ENCODE data around the gene PLG. TPM values are rescaled to one million over a fixed set of nuclear protein-coding genes. Genes with fewer than 3 reads are reported as not detected.
"Not testable (repeated sequence)": the region's sequence is repeated elsewhere in the genome, so short reads cannot be mapped to it uniquely, and the experiment has no call there.

The PLG gene
- total RNA-seq, 2 donors from 2014 or later = not detected

GRCh38 chr6:160667639-160668481, 34.2 kb upstream of the PLG start:
- no peaks in the 10 kb centered on the region for H3K4me1 ChIP-seq (ENCODE audit: control insufficient read depth in 1 of 2, low read depth in 2 of 2)
- no peaks in the 10 kb centered on the region for H3K9me3 ChIP-seq
- ATAC-seq (ENCODE audit: insufficient number of reproducible peaks, low FRiP score, low read depth) (no peak), DNase-seq (ENCODE audit: low spot score) (no peak)
- H3K27ac ChIP-seq = no peak overlapping the region
- TF ChIP-seq CTCF (IDR thresholded peaks at IDR 0.05) = no peak
- no peak overlapping the region for H3K4me3 ChIP-seq
- no peaks in the 10 kb centered on the region for H3K36me3 ChIP-seq
- H3K27me3 ChIP-seq (replicated peaks; ENCODE audit: insufficient read depth) = no peaks in the 10 kb centered on the region

- Histone ChIP-seq H3K27me3 (replicated peaks; ENCODE audit: insufficient read depth) (no peaks in the 10 kb centered on the region), H3K36me3 (no peaks in the 10 kb centered on the region), H3K27ac (no peak overlapping the region), H3K4me3 (no peak overlapping the region), H3K4me1 (ENCODE audit: control insufficient read depth in 1 of 2, low read depth in 2 of 2) (no peaks in the 10 kb centered on the region), H3K9me3 (no peaks in the 10 kb centered on the region)
- DNase-seq (ENCODE audit: low spot score) (no peak), ATAC-seq (ENCODE audit: insufficient number of reproducible peaks, low FRiP score, low read depth) (no peak)
- no peak for TF ChIP-seq CTCF (IDR thresholded peaks at IDR 0.05)
Measured at GRCh38 chr6:160668589-160668988, 33.5 kb upstream of the PLG start.

GRCh38 chr6:160676418-160676817, 25.6 kb upstream of the PLG start:
- ATAC-seq (ENCODE audit: insufficient number of reproducible peaks, low FRiP score, low read depth); H3K27me3 ChIP-seq (replicated peaks; ENCODE audit: insufficient read depth); DNase-seq (ENCODE audit: low spot score); H3K4me1 ChIP-seq (ENCODE audit: control insufficient read depth in 1 of 2, low read depth in 2 of 2); H3K27ac ChIP-seq; H3K4me3 ChIP-seq; H3K36me3 ChIP-seq; H3K9me3 ChIP-seq: not testable (repeated sequence)

- no peak for DNase-seq (ENCODE audit: low spot score)
- TF ChIP-seq CTCF (IDR thresholded peaks at IDR 0.05) = no peak
- H3K27me3 ChIP-seq (replicated peaks; ENCODE audit: insufficient read depth) = no peaks in the 10 kb centered on the region
- no peaks in the 10 kb centered on the region for H3K9me3 ChIP-seq
- no peak overlapping the region for H3K4me3 ChIP-seq
- no peaks in the 10 kb centered on the region for H3K36me3 ChIP-seq
- H3K4me1 ChIP-seq (ENCODE audit: control insufficient read depth in 1 of 2, low read depth in 2 of 2) = no peaks in the 10 kb centered on the region
- H3K27ac ChIP-seq = no peak overlapping the region
- no peak for ATAC-seq (ENCODE audit: insufficient number of reproducible peaks, low FRiP score, low read depth)
Measured at GRCh38 chr6:160678230-160678629, 23.8 kb upstream of the PLG start.

GRCh38 chr6:160678744-160679401, 23.2 kb upstream of the PLG start:
- no peak overlapping the region for H3K4me3 ChIP-seq
- no peaks in the 10 kb centered on the region for H3K27me3 ChIP-seq (replicated peaks; ENCODE audit: insufficient read depth)
- no peak for ATAC-seq (ENCODE audit: insufficient number of reproducible peaks, low FRiP score, low read depth)
- H3K9me3 ChIP-seq = no peaks in the 10 kb centered on the region
- H3K27ac ChIP-seq = no peak overlapping the region
- TF ChIP-seq CTCF (IDR thresholded peaks at IDR 0.05) = no peak
- H3K36me3 ChIP-seq = no peaks in the 10 kb centered on the region
- DNase-seq (ENCODE audit: low spot score) = no peak
- H3K4me1 ChIP-seq (ENCODE audit: control insufficient read depth in 1 of 2, low read depth in 2 of 2) = no peaks in the 10 kb centered on the region
